DND-41 (cell line): Measurements from ENCODE around the gene SMIM44.

ENCODE experiments used
- ATAC-seq: fragments of 200-7000 bp; cut with Tn5 transposase; 3 replicates; pipeline ENCODE4 v1.9.1; 2021; ENCODE audit warnings: low read depth; ENCODE audit not compliant: insufficient read depth
- DNase-seq: peaks from one replicate; pipeline ENCODE4 v3.0.0-alpha.2; 2020
- H2AFZ ChIP-seq: 2 replicates; pipeline ENCODE4 v1.6.0; 2012; ENCODE audit warnings: low read depth, low read length
- H3K27ac ChIP-seq: 2 replicates; pipeline ENCODE4 v1.5.1; 2012; ENCODE audit warnings: low read length, inconsistent platforms
- H3K27me3 ChIP-seq: fragments of 200-600 bp; sonication (generic); 2 replicates; pipeline ENCODE4 v1.6.0; 2012; ENCODE audit warnings: low read length, mild to moderate bottlenecking, inconsistent platforms; ENCODE audit not compliant: insufficient read depth, poor library complexity
- H3K36me3 ChIP-seq: 2 replicates; pipeline ENCODE4 v1.5.1; 2012; ENCODE audit warnings: low read length, inconsistent platforms; ENCODE audit not compliant: insufficient read depth
- H3K4me1 ChIP-seq: 2 replicates; pipeline ENCODE4 v1.5.1; 2012; ENCODE audit warnings: mild to moderate bottlenecking, low read length; ENCODE audit not compliant: insufficient read depth
- H3K4me2 ChIP-seq: 2 replicates; pipeline ENCODE4 v1.6.0; 2012; ENCODE audit warnings: mild to moderate bottlenecking, moderate library complexity, low read length, inconsistent platforms; ENCODE audit not compliant: insufficient read depth
- H3K4me3 ChIP-seq, 2 experiments: fragments of 200-600 bp in 1 of 2; shearing (Covaris generic) in 1 of 2; 2 replicates each; pipeline ENCODE4 v1.5.1; 2012 to 2016; ENCODE audit warnings: inconsistent platforms in 2 of 2, low read length in 2 of 2, mild to moderate bottlenecking in 2 of 2, low read depth in 1 of 2, moderate library complexity in 1 of 2
- H3K79me2 ChIP-seq: 2 replicates; pipeline ENCODE4 v1.6.0; 2012; ENCODE audit warnings: low read length, inconsistent platforms; ENCODE audit not compliant: insufficient read depth
- H3K9ac ChIP-seq: 2 replicates; pipeline ENCODE4 v1.6.0; 2012; ENCODE audit warnings: low read depth, mild to moderate bottlenecking, inconsistent platforms, low read length, moderate library complexity
- H3K9me3 ChIP-seq: 2 replicates; pipeline ENCODE4 v1.5.1; 2012; ENCODE audit warnings: low read length, moderate library complexity, mild to moderate bottlenecking, inconsistent platforms; ENCODE audit not compliant: insufficient read depth, severe bottlenecking
- H4K20me1 ChIP-seq: 2 replicates; pipeline ENCODE4 v1.6.0; 2012; ENCODE audit warnings: low read length; ENCODE audit not compliant: insufficient read depth
- CTCF ChIP-seq: IDR thresholded peaks from 2 replicates; pipeline ENCODE4 v1.5.1; 2012; ENCODE audit warnings: borderline replicate concordance, low read length, moderate library complexity, mild to moderate bottlenecking; ENCODE audit not compliant: poor library complexity, severe bottlenecking; ENCODE audit errors: extremely low read depth
- EZH2 ChIP-seq: IDR thresholded peaks from 3 replicates; pipeline ENCODE4 v1.6.1; 2012; ENCODE audit warnings: borderline replicate concordance, low read depth, mild to moderate bottlenecking, moderate library complexity, low read length, inconsistent platforms; ENCODE audit not compliant: severe bottlenecking

SMIM44 gene

DNA sequence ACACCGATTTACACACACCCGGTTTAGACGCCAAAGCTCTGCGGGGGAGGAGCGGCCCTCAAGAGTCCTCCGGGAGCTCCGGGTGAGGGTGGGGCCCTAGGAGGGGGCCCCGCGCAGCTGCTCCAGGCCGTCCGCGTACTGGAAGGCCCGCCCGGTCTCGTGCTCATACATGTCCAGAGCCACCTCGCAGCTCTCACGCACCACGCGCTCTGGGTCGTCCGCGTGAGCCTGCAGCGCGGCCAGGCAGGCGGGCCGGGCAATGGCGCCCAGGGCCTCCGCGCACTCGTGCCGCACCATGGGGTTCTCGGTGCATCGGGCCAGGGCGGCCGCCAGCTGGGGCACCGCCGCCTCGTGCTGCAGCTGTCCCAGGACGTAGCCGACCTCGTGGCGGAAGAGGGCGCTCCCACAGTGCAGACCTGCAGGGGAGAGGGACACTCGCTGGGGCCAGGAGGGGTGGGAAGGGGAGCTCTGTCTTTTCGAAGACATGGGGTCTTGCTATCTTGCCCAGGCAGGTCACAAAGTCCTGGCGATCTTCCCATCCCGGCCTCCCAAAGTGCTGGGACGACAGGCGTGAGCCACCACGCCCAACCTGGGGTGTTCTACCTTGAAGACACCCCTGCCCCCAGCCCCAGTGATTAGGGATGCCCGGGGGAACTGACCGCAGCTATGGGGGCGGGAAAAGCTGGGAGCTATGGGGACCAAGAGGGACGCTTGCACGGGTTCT, 8.3 kb upstream of the SMIM44 start:
- Histone ChIP-seq H3K9ac (no peak overlapping the region), H3K4me2 (no peak overlapping the region), H3K79me2 (peaks cover 21% of the 10 kb centered on the region), H3K4me1 (peaks cover 43% of the 10 kb centered on the region), H2AFZ (no peak overlapping the region), H3K4me3 (no peak overlapping the region), H3K27me3 (no peaks in the 10 kb centered on the region), H3K36me3 (peaks cover 52% of the 10 kb centered on the region), H3K27ac (no peak overlapping the region), H4K20me1 (no peaks in the 10 kb centered on the region; the same call in 1 of the 2 replicates), H3K9me3 (no peaks in the 10 kb centered on the region)
- TF ChIP-seq EZH2 (no peak), CTCF (no peak)
- ATAC-seq, result no peak
- DNase-seq, result no peak

GRCh38 chr19:3482507-3483225, 575 bp downstream of the SMIM44 start:
- Histone ChIP-seq H3K79me2 (no peaks in the 10 kb centered on the region), H3K4me1 (peaks cover 30% of the 10 kb centered on the region)
- no peak for DNase-seq

GRCh38 chr19:3481241-3482090, 1.8 kb downstream of the SMIM44 start:
- Histone ChIP-seq H3K27ac (no peak overlapping the region; the same call in 1 of the 2 replicates), H3K9ac (no peak overlapping the region), H3K4me3 (no peak overlapping the region), H2AFZ (no peak overlapping the region), H3K79me2 (no peaks in the 10 kb centered on the region), H3K9me3 (no peaks in the 10 kb centered on the region), H3K4me1 (peaks cover 31% of the 10 kb centered on the region), H3K36me3 (no peaks in the 10 kb centered on the region; the same call in 1 of the 2 replicates), H3K27me3 (no peaks in the 10 kb centered on the region), H4K20me1 (no peaks in the 10 kb centered on the region), H3K4me2 (no peak overlapping the region)
- DNase-seq (no peak), ATAC-seq (no peak)
- TF ChIP-seq CTCF, result no peak
- TF ChIP-seq EZH2, result no peak

More at GRCh38 chr19:3482507-3483225, 575 bp downstream of the SMIM44 start:
- Histone ChIP-seq H3K4me2 (no peak overlapping the region), H4K20me1 (no peaks in the 10 kb centered on the region), H3K36me3 (no peaks in the 10 kb centered on the region; the same call in 1 of the 2 replicates), H3K27ac (no peak overlapping the region), H3K9me3 (no peaks in the 10 kb centered on the region), H3K4me3 (no peak overlapping the region), H2AFZ (no peak overlapping the region), H3K27me3 (no peaks in the 10 kb centered on the region), H3K9ac (no peak overlapping the region)
- no peak for TF ChIP-seq CTCF
- TF ChIP-seq EZH2, result no peak
- no peak for ATAC-seq
